Astrocyte of the spinal cord (primary cell): ENCODE measurements around the gene SEMA4G.

ENCODE experiments used
- DNase-seq: peaks from one replicate; pipeline ENCODE4 v3.0.0; 2011; ENCODE audit warnings: low read depth, low spot score
- H3K4me3 ChIP-seq: 2 replicates; pipeline ENCODE4 v1.5.1; 2011; ENCODE audit warnings: low read depth, mild to moderate bottlenecking, low read length, moderate library complexity
- CTCF ChIP-seq: IDR thresholded peaks from 2 replicates; pipeline ENCODE4 v1.5.1; 2012; ENCODE audit warnings: low read depth, mild to moderate bottlenecking, low read length, inconsistent platforms
- in situ Hi-C: cut with HindIII; loops from 2 replicates; pipeline ENCODE4 v1.10.0; 2017; ENCODE audit warnings: low sequenced_read_pairs

The SEMA4G gene

GRCh38 chr10:100960251-100960650, 9.1 kb upstream of the SEMA4G start:
- in situ Hi-C loops: no loop called here
- no peak overlapping the region for H3K4me3 ChIP-seq
- TF ChIP-seq CTCF: no peak
- DNase-seq: no peak

GRCh38 chr10:100962351-100963080, 6.8 kb upstream of the SEMA4G start:
- no peak for TF ChIP-seq CTCF
- no peak for DNase-seq
- H3K4me3 ChIP-seq: no peak overlapping the region
- in situ Hi-C loops: no loop called here

GRCh38 chr10:100963826-100964225, 5.5 kb upstream of the SEMA4G start:
- DNase-seq: no peak
- in situ Hi-C loops: no loop called here
- H3K4me3 ChIP-seq: no peak overlapping the region
- TF ChIP-seq CTCF: no peak

GRCh38 chr10:100965820-100966219, 3.5 kb upstream of the SEMA4G start:
- no peak for DNase-seq
- in situ Hi-C loops: no loop called here
- no peak for TF ChIP-seq CTCF
- no peak overlapping the region for H3K4me3 ChIP-seq

GRCh38 chr10:100966887-100967286, 2.4 kb upstream of the SEMA4G start:
- TF ChIP-seq CTCF: no peak
- in situ Hi-C loops: no loop called here
- no peak for DNase-seq
- no peak overlapping the region for H3K4me3 ChIP-seq

GRCh38 chr10:100967332-100967731, 2.0 kb upstream of the SEMA4G start:
- in situ Hi-C loops: no loop called here

More at GRCh38 chr10:100967332-100967731, 2.0 kb upstream of the SEMA4G start:
- no peak overlapping the region for H3K4me3 ChIP-seq
- no peak for TF ChIP-seq CTCF
- DNase-seq: no peak
